SK-N-MC (cell line): ENCODE results near the gene LOC101059915.

Source experiments
- EZH2 ChIP-seq: fragments of 200-600 bp; sonication (generic); IDR thresholded peaks from one replicate; pipeline ENCODE4 v1.6.1; 2017; ENCODE audit warnings: antibody characterized with exemption
- POLR2AphosphoS5 ChIP-seq: IDR thresholded peaks from 2 replicates; pipeline ENCODE4 v1.6.1; 2012; ENCODE audit warnings: mild to moderate bottlenecking, low read depth, low read length, borderline replicate concordance

DNA sequence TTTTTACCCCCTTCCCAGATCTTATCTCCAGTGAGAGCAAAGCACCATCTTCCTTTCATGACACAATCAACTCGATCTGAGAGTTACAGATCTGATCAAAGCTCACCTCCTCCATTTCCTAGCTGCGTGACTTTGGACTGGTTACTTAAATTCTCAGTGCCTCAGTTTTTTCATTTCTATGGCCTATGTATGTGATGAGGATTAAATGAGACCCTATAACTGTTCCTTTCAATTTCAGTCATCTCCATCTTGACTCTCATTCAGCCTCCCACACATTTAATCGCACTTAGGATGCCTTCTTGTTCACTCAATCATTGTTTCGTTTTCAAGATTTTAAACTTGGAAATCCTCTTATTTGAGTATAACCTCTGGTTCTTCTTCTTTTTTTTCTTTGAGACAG lies 28.9 kb upstream of the LOC101059915 start:
- TF ChIP-seq EZH2 (no peak), POLR2AphosphoS5 (no peak)
